ENCODE data around the gene R3HCC1L.
"Not testable (repeated sequence)": the region's sequence is repeated elsewhere in the genome, so short reads cannot be mapped to it uniquely, and the experiment has no call there.

The R3HCC1L gene

DNA sequence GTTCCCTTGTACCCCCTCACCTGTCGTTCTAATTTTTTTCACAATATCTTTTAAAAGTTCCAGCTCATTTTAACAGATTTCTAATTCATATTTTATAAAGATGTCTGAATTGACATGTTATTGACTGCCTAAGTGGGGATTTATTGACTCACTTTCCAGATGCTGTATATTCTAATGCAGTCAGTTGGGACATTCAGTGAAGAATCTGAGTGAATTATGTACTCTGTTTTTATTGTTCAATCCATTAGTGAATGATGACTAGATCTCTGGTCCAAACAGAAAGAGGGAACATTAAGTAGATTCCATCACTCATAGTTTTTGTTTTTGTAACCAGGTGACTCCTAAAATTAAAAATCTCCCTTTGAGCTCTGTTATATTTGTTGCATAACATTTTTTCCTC is 79.3 kb downstream of the R3HCC1L start:
- TF ChIP-seq, protein P1, sequence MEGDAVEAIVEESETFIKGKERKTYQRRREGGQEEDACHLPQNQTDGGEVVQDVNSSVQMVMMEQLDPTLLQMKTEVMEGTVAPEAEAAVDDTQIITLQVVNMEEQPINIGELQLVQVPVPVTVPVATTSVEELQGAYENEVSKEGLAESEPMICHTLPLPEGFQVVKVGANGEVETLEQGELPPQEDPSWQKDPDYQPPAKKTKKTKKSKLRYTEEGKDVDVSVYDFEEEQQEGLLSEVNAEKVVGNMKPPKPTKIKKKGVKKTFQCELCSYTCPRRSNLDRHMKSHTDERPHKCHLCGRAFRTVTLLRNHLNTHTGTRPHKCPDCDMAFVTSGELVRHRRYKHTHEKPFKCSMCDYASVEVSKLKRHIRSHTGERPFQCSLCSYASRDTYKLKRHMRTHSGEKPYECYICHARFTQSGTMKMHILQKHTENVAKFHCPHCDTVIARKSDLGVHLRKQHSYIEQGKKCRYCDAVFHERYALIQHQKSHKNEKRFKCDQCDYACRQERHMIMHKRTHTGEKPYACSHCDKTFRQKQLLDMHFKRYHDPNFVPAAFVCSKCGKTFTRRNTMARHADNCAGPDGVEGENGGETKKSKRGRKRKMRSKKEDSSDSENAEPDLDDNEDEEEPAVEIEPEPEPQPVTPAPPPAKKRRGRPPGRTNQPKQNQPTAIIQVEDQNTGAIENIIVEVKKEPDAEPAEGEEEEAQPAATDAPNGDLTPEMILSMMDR (conservative IDR thresholded peaks at IDR 0.05; ENCODE audit: low read depth, low read length): no peak
- H3K4me3 ChIP-seq (ENCODE audit: low read length): no peak overlapping the region
- DNase-seq (ENCODE audit: low read depth): no peak

DNA sequence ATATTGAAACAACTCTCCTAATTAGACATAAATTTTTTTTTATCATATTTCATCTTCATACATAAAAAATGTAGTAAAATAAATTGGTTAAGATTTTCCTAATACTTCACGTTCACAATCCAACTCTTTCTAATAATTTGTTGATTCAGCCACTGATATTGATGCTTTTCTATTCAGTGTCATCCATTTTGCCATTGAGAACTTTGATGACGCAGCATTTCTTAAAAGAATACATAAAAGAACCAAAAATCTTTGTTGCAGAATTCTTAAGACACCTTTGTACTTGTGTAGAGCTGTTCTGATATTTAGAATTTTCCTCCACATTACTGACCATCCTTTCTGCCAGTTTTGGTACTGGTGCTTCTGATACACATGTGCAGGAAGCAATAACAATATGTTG is 80.9 kb downstream of the R3HCC1L start:
- no peak overlapping the region for H3K4me3 ChIP-seq (ENCODE audit: low read length)
- TF ChIP-seq, protein P1 (conservative IDR thresholded peaks at IDR 0.05; ENCODE audit: low read depth, low read length): no peak
- DNase-seq (ENCODE audit: low read depth): no peak

DNA sequence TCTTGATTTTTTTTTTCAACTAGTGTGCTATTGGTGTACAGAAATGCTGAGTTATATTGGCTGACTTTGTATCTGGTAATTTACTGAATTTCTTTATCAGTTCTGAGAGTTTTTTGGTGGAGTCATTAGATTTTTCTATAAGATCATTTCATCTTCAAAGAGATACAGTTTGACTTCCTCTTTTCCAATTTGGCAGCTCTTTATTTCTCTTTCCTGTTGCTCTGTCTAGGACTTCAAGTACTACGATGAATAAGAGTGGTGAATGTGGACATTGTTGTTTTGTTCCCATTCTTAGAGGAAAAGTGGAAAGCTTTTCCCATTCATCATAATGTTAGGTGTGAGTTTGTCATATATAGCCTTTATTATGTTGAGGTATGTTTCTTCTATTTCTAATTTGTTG is 83.3 kb downstream of the R3HCC1L start:
- TF ChIP-seq, protein P1 (conservative IDR thresholded peaks at IDR 0.05; ENCODE audit: low read depth, low read length): no peak
- no peak overlapping the region for H3K4me3 ChIP-seq (ENCODE audit: low read length)
- DNase-seq (ENCODE audit: low read depth): no peak

DNA sequence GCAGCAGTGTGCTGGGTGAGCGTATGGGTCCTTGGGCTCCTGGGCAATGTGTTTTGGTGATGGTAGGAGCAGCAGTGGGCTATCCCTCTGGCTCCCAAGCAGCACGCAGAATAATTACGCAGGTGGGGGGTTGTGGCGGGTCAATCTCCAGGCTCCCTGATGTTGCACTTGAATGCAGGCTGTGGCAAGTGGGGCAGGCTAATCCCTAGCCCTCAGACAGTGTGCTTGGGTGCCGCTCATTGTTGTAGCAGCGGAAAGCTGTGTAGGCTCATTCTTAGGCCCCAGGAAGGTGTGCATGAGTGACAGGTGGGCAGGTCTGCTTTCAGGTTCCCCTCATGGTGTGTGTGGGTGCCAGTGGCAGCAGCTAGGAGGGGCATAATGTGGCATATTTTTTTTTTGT is 89.4 kb downstream of the R3HCC1L start:
- DNase-seq (ENCODE audit: low read depth): no peak
- TF ChIP-seq, protein P1 (conservative IDR thresholded peaks at IDR 0.05; ENCODE audit: low read depth, low read length): no peak
- H3K4me3 ChIP-seq (ENCODE audit: low read length): no peak overlapping the region

DNA sequence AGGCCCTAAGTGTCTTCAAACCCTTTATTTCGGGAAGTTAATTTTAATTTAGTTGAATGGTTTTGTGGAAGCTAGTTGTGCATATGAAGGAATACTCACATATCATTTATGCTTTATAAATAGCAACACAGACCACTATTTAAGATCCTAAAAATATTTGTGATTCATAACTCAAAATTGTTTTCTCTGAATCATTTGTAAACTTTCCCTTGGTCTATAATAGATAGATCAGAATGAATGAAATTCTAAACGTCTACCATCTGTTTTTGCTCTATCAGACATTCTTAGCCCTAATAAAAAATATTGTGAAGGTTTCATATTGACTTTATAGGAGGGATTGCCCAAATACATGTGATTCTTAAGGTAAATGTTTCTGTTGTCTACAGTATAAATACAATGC is 90.1 kb downstream of the R3HCC1L start:
- TF ChIP-seq, protein P1 (conservative IDR thresholded peaks at IDR 0.05; ENCODE audit: low read depth, low read length): no peak
- no peak for DNase-seq (ENCODE audit: low read depth)

DNA sequence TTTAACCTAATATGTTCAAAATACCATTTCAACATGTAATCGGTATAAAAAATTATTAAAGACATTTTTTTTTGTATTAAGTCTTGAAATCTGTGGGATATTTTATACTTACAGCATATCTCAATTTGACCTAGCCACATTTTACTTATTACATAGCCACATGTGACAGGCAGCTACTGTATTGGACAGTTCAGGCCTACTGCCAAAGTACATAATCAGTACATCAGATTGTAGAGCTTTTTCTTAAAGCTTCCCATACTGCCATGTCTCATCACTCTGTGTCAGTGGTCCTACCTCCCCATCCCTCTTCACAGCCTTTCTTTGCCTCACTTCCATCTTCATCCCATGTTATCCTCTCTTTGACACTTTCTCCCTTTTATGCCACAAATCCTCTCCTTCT is 90.5 kb downstream of the R3HCC1L start:
- DNase-seq (ENCODE audit: low read depth): no peak
- TF ChIP-seq, protein P1 (conservative IDR thresholded peaks at IDR 0.05; ENCODE audit: low read depth, low read length): no peak

More for the DNA sequence above, 90.1 kb downstream of the R3HCC1L start:
- H3K4me3 ChIP-seq (ENCODE audit: low read length): no peak overlapping the region

DNA sequence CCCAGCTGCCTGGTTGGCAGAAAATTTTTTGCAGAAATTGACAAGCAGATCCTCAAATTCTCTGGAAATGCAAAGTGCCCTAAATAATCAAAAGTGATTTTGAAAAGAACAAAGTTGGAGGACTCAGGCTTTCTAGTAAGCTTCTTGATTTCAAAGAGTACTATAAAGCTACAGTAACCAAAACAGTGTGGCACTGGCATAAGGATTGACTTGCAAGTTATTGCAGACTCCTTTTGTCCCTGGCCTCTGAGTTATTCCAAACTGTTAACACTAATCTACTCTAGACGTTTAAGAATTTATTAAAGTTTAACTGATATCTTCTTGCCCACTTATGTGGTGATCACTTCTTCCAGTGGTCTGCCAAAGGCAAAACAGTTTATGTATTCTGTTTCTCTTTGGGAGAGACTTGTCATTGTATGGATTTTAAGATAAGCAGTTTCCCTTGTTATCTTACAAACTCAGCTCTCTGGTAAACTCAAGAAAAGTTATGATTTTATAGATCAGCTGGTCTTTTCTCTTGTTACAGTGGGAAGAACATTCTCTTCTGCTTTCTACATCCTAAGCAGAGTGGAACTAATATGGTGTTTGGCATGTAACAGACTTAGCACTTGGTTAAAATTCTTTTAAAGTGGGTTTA is 92.2 kb downstream of the R3HCC1L start:
- no peak for DNase-seq (ENCODE audit: low read depth)
- TF ChIP-seq, protein P1 (conservative IDR thresholded peaks at IDR 0.05; ENCODE audit: low read depth, low read length): no peak
- no peak overlapping the region for H3K4me3 ChIP-seq (ENCODE audit: low read length)

More for the DNA sequence above, 90.5 kb downstream of the R3HCC1L start:
- H3K4me3 ChIP-seq (ENCODE audit: low read length): no peak overlapping the region

DNA sequence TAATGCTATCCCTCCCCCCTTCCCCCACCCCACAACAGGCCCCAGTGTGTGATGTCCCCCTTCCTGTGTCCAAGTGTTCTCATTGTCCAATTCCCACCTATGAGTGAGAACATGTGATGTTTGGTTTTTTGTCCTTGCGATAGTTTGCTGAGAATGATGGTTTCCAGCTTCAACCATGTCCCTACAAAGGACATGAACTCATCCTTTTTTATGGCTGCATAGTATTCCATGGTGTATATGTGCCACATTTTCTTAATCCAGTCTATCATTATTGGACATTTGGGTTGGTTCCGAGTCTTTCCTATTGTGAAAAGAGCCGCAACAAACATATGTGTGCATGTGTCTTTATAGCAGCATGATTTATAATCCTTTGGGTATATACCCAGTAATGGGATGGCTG is 93.3 kb downstream of the R3HCC1L start:
- DNase-seq (ENCODE audit: low read depth); H3K4me3 ChIP-seq (ENCODE audit: low read length): not testable (repeated sequence)

GRCh38 chr10:98228266-98228665 is 93.8 kb downstream of the R3HCC1L start:
- H3K4me3 ChIP-seq (ENCODE audit: low read length); DNase-seq (ENCODE audit: low read depth): not testable (repeated sequence)

Measured in retinal pigment epithelial cell (primary cell).